ENCODE measurements around the gene ZDHHC12. TPM values are rescaled to one million over a fixed set of nuclear protein-coding genes. Genes with fewer than 3 reads are reported as not detected.

The ZDHHC12 gene
- total and polyA plus RNA-seq, 4 donors = 22.6 to 103 (median 63.4) TPM

- WGBS, 2 donors = 76 to 85% methylated on average over 7 of the region's 7 CpGs
- DNase-seq = no peak
- no peak for ATAC-seq (ENCODE audit: insufficient read depth, low FRiP score)
- H3K4me1 ChIP-seq (ENCODE audit: control insufficient read depth in 5 of 5, insufficient read depth in 5 of 5, low read length in 5 of 5) = peaks cover 0 to 5% (median 0%) of the 10 kb centered on the region in 5 donors
- no peak for TF ChIP-seq CTCF (IDR thresholded peaks at IDR 0.05; ENCODE audit: control extremely low read depth, extremely low read depth)
- no peak overlapping the region for H3K4me3 ChIP-seq
- H3K9ac ChIP-seq (ENCODE audit: insufficient read depth in 1 of 2, low read length in 2 of 2) = no peak overlapping the region
- peaks cover 0 to 20% (median 2%) of the 10 kb centered on the region in 4 donors for H3K36me3 ChIP-seq (ENCODE audit: control insufficient read depth in 4 of 4, insufficient read depth in 4 of 4, low read length in 4 of 4)
- H3K27ac ChIP-seq (ENCODE audit: low read depth in 1 of 2, low read length in 1 of 2) = no peak overlapping the region
- H3K9me3 ChIP-seq (ENCODE audit: control insufficient read depth in 4 of 4, insufficient read depth in 3 of 4, low read length in 3 of 4) = no peaks in the 10 kb centered on the region
- H3K27me3 ChIP-seq (ENCODE audit: control insufficient read depth in 3 of 3, insufficient read depth in 3 of 3, low read length in 2 of 3) = no peaks in the 10 kb centered on the region
These were observed 4.4 kb upstream of the ZDHHC12 start for GRCh38 chr9:128728298-128728697.

GRCh38 chr9:128727640-128728248 lies 3.8 kb upstream of the ZDHHC12 start:
- H3K9ac ChIP-seq (ENCODE audit: insufficient read depth in 1 of 2, low read length in 2 of 2) = no peak overlapping the region
- WGBS, 2 donors = 83 to 86% methylated on average over 5 of the region's 5 CpGs

GRCh38 chr9:128724744-128725211 lies 851 bp upstream of the ZDHHC12 start:
- Histone ChIP-seq H3K27ac (ENCODE audit: low read depth in 1 of 2, low read length in 1 of 2) (peak overlapping the region; percentile 30 to 73), H3K27me3 (ENCODE audit: control insufficient read depth in 3 of 3, insufficient read depth in 3 of 3, low read length in 2 of 3) (no peaks in the 10 kb centered on the region), H3K9ac (ENCODE audit: insufficient read depth in 1 of 2, low read length in 2 of 2) (no peak overlapping the region), H3K4me3 (peak overlapping the region; percentile 45), H3K36me3 (ENCODE audit: control insufficient read depth in 4 of 4, insufficient read depth in 4 of 4, low read length in 4 of 4) (peaks cover 0 to 16% (median 0%) of the 10 kb centered on the region in 4 donors), H3K4me1 (ENCODE audit: control insufficient read depth in 5 of 5, insufficient read depth in 5 of 5, low read length in 5 of 5) (peaks cover 0 to 5% (median 0%) of the 10 kb centered on the region in 5 donors), H3K9me3 (ENCODE audit: control insufficient read depth in 4 of 4, insufficient read depth in 3 of 4, low read length in 3 of 4) (no peaks in the 10 kb centered on the region)
- TF ChIP-seq CTCF (IDR thresholded peaks at IDR 0.05; ENCODE audit: control extremely low read depth, extremely low read depth) = no peak
- peak; percentile 24 for ATAC-seq (ENCODE audit: insufficient read depth, low FRiP score)
- 23 to 34% methylated on average over 10 of the region's 10 CpGs for WGBS, 2 donors
- peak; percentile 48 to 58 (median 54) for DNase-seq

More at GRCh38 chr9:128727640-128728248, 3.8 kb upstream of the ZDHHC12 start:
- ATAC-seq (ENCODE audit: insufficient read depth, low FRiP score) (no peak), DNase-seq (no peak)
- Histone ChIP-seq H3K9me3 (ENCODE audit: control insufficient read depth in 4 of 4, insufficient read depth in 3 of 4, low read length in 3 of 4) (no peaks in the 10 kb centered on the region), H3K27ac (ENCODE audit: low read depth in 1 of 2, low read length in 1 of 2) (no peak overlapping the region), H3K4me1 (ENCODE audit: control insufficient read depth in 5 of 5, insufficient read depth in 5 of 5, low read length in 5 of 5) (peaks cover 0 to 5% (median 0%) of the 10 kb centered on the region in 5 donors), H3K36me3 (ENCODE audit: control insufficient read depth in 4 of 4, insufficient read depth in 4 of 4, low read length in 4 of 4) (peaks cover 0 to 17% (median under 1%) of the 10 kb centered on the region in 4 donors), H3K27me3 (ENCODE audit: control insufficient read depth in 3 of 3, insufficient read depth in 3 of 3, low read length in 2 of 3) (no peaks in the 10 kb centered on the region), H3K4me3 (no peak overlapping the region)
- no peak for TF ChIP-seq CTCF (IDR thresholded peaks at IDR 0.05; ENCODE audit: control extremely low read depth, extremely low read depth)
